PC-3 (cell line): ENCODE results near the gene CCR2. TPM values are rescaled to one million over a fixed set of nuclear protein-coding genes. Genes with fewer than 3 reads are reported as not detected.

Experiments used
- ATAC-seq: fragments of 200-7000 bp; cut with Tn5 transposase; 2 replicates; pipeline ENCODE4 v1.9.1; 2020; ENCODE audit warnings: mild to moderate bottlenecking, moderate library complexity
- BruUV-seq: library from RNA; stranded (reverse); fragments of 400-500 nt; replicated peaks from 2 replicates; lab custom pipeline; 2021; lab: Mats Ljungman, UMichigan
- CTCF ChIA-PET: fragments of 300-600 bp; sonication (Branson Sonifier 250); formaldehyde crosslinking; loops from one replicate; lab custom pipeline; 2022; ENCODE audit warnings: antibody characterized with exemption; lab: Charles Lee
- POLR2A ChIA-PET: fragments of 300-600 bp; sonication (Branson Sonifier 250); formaldehyde crosslinking; loops from one replicate; lab custom pipeline; 2022; ENCODE audit warnings: antibody characterized with exemption; ENCODE audit not compliant: unreplicated experiment; lab: Charles Lee
- DNase-seq: peaks from one replicate; pipeline ENCODE4 v3.0.0-alpha.2; 2015
- H2AFZ ChIP-seq: fragments of 300-600 bp; sonication (generic); 2 replicates; pipeline ENCODE4 v1.6.0; 2016; ENCODE audit warnings: antibody characterized with exemption, low read length
- H3F3A ChIP-seq: fragments of 300-600 bp; sonication (generic); one replicate; pipeline ENCODE4 v1.6.0; 2017; ENCODE audit warnings: antibody characterized with exemption, low read length, control low read depth, mild to moderate bottlenecking; ENCODE audit not compliant: unreplicated experiment
- H3K27ac ChIP-seq: fragments of 300-600 bp; sonication (generic); 2 replicates; pipeline ENCODE4 v1.5.1; 2016; ENCODE audit warnings: mild to moderate bottlenecking, low read length
- H3K27me3 ChIP-seq: fragments of 300-600 bp; sonication (generic); 2 replicates; pipeline ENCODE4 v1.6.1; 2016; ENCODE audit warnings: low read length, mixed read lengths
- H3K36me3 ChIP-seq: fragments of 300-600 bp; sonication (generic); 2 replicates; pipeline ENCODE4 v1.6.1; 2016; ENCODE audit warnings: low read depth, mixed run types, low read length, mixed read lengths
- H3K4me1 ChIP-seq: fragments of 300-600 bp; sonication (generic); 2 replicates; pipeline ENCODE4 v1.5.1; 2016; ENCODE audit warnings: low read length; ENCODE audit not compliant: insufficient read depth
- H3K4me2 ChIP-seq: fragments of 300-600 bp; sonication (generic); 2 replicates; pipeline ENCODE4 v1.6.0; 2016; ENCODE audit warnings: low read length
- H3K4me3 ChIP-seq: fragments of 300-600 bp; sonication (generic); 2 replicates; pipeline ENCODE4 v1.5.1; 2016; ENCODE audit warnings: mild to moderate bottlenecking, low read length, mixed read lengths
- H3K79me2 ChIP-seq: fragments of 300-600 bp; sonication (generic); 2 replicates; pipeline ENCODE4 v1.6.1; 2017; ENCODE audit warnings: low read length, mixed read lengths
- H3K9ac ChIP-seq: fragments of 300-600 bp; sonication (generic); 2 replicates; pipeline ENCODE4 v1.6.0; 2016; ENCODE audit warnings: mild to moderate bottlenecking, low read length
- H3K9me2 ChIP-seq: fragments of 300-600 bp; sonication (generic); replicated peaks from 2 replicates; pipeline ENCODE4 v1.6.1; 2016; ENCODE audit warnings: mixed run types, low read length, mixed read lengths
- H3K9me3 ChIP-seq: fragments of 300-600 bp; sonication (generic); 2 replicates; pipeline ENCODE4 v1.6.1; 2016; ENCODE audit warnings: low read length, mixed read lengths
- H4K20me1 ChIP-seq: fragments of 300-600 bp; sonication (generic); 2 replicates; pipeline ENCODE4 v1.6.1; 2016; ENCODE audit warnings: low read length, mixed read lengths
- EZH2 ChIP-seq: fragments of 300-600 bp; sonication (generic); IDR thresholded peaks from one replicate; pipeline ENCODE4 v1.6.1; 2017; ENCODE audit warnings: antibody characterized with exemption, mild to moderate bottlenecking, low read length; ENCODE audit not compliant: unreplicated experiment
- EZH2phosphoT487 ChIP-seq: fragments of 300-600 bp; sonication (generic); IDR thresholded peaks from 2 replicates; pipeline ENCODE4 v1.6.1; 2018; ENCODE audit warnings: mild to moderate bottlenecking, antibody characterized with exemption, low read length, borderline replicate concordance
- intact Hi-C: fragments of 100-400 bp; cut with micrococcal nuclease; formaldehyde crosslinking; loops from 2 replicates; pipeline ENCODE4 v1.9.0; 2023
- total RNA-seq: library from RNA; depleted of rRNA; stranded (reverse); fragments of >200 nt; gene quantifications from 2 replicates; pipeline ENCODE4 v1.2.3, GENCODE V29; 2014
- TF ChIP-seq, protein P1 (sequence below): fragments of 300-600 bp; sonication (generic); conservative IDR thresholded peaks from 2 replicates; pipeline ENCODE4 v1.5.1; 2017; ENCODE audit warnings: antibody characterized with exemption, low read depth, mild to moderate bottlenecking, low read length

CCR2 gene
- total RNA-seq, 1 experiment from 2014 or later = not detected

- no peaks in the 10 kb centered on the region for H3K36me3 ChIP-seq
- ChIA-PET CTCF (no interaction called here), POLR2A (no interaction called here)
- no peaks in the 10 kb centered on the region for H3K79me2 ChIP-seq
- BruUV-seq = no TSS peak
- no peak overlapping the region for H3K4me2 ChIP-seq
- no peaks in the 10 kb centered on the region for H3F3A ChIP-seq
- no peaks in the 10 kb centered on the region for H4K20me1 ChIP-seq
- no peaks in the 10 kb centered on the region for H3K9me2 ChIP-seq
- H2AFZ ChIP-seq = no peak overlapping the region
- intact Hi-C loops = no loop called here
- H3K4me3 ChIP-seq = no peak overlapping the region
- no peak for DNase-seq
- H3K4me1 ChIP-seq = no peaks in the 10 kb centered on the region
- no peaks in the 10 kb centered on the region for H3K9me3 ChIP-seq
- H3K27me3 ChIP-seq = no peaks in the 10 kb centered on the region
- H3K27ac ChIP-seq = no peak overlapping the region
- no peak for ATAC-seq
- no peak overlapping the region for H3K9ac ChIP-seq
- TF ChIP-seq, protein P1, sequence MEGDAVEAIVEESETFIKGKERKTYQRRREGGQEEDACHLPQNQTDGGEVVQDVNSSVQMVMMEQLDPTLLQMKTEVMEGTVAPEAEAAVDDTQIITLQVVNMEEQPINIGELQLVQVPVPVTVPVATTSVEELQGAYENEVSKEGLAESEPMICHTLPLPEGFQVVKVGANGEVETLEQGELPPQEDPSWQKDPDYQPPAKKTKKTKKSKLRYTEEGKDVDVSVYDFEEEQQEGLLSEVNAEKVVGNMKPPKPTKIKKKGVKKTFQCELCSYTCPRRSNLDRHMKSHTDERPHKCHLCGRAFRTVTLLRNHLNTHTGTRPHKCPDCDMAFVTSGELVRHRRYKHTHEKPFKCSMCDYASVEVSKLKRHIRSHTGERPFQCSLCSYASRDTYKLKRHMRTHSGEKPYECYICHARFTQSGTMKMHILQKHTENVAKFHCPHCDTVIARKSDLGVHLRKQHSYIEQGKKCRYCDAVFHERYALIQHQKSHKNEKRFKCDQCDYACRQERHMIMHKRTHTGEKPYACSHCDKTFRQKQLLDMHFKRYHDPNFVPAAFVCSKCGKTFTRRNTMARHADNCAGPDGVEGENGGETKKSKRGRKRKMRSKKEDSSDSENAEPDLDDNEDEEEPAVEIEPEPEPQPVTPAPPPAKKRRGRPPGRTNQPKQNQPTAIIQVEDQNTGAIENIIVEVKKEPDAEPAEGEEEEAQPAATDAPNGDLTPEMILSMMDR = no peak
- TF ChIP-seq EZH2 (no peak), EZH2phosphoT487 (no peak)
These were observed 35.5 kb upstream of the CCR2 start for GRCh38 chr3:46318207-46318927.

- ChIA-PET POLR2A (no interaction called here), CTCF (no interaction called here)
- Histone ChIP-seq H4K20me1 (no peaks in the 10 kb centered on the region), H2AFZ (no peak overlapping the region), H3K9me2 (no peaks in the 10 kb centered on the region), H3K4me1 (no peaks in the 10 kb centered on the region), H3K9me3 (no peaks in the 10 kb centered on the region), H3F3A (no peaks in the 10 kb centered on the region), H3K27ac (no peak overlapping the region), H3K27me3 (no peaks in the 10 kb centered on the region; the same call in 1 of the 2 replicates), H3K4me2 (no peak overlapping the region), H3K79me2 (no peaks in the 10 kb centered on the region), H3K4me3 (no peak overlapping the region), H3K9ac (no peak overlapping the region), H3K36me3 (no peaks in the 10 kb centered on the region)
- BruUV-seq = no TSS peak
- TF ChIP-seq EZH2 (no peak), EZH2phosphoT487 (no peak)
- TF ChIP-seq, protein P1 = no peak
- ATAC-seq = no peak
- no peak for DNase-seq
- intact Hi-C loops = no loop called here
These were observed 32.3 kb upstream of the CCR2 start for GRCh38 chr3:46321461-46322104.

- Histone ChIP-seq H3K4me3 (no peak overlapping the region), H3K9ac (no peak overlapping the region), H3K27ac (no peak overlapping the region), H3K9me2 (no peaks in the 10 kb centered on the region), H3K36me3 (no peaks in the 10 kb centered on the region), H3K79me2 (no peaks in the 10 kb centered on the region), H3F3A (no peaks in the 10 kb centered on the region), H3K4me2 (no peak overlapping the region), H2AFZ (no peak overlapping the region), H3K4me1 (no peaks in the 10 kb centered on the region), H3K9me3 (peaks cover 10% of the 10 kb centered on the region; the same call in 1 of the 2 replicates), H4K20me1 (no peaks in the 10 kb centered on the region), H3K27me3 (no peaks in the 10 kb centered on the region; the same call in 1 of the 2 replicates)
- ATAC-seq = no peak
- ChIA-PET POLR2A (no interaction called here), CTCF (no interaction called here)
- no peak for DNase-seq
- intact Hi-C loops = no loop called here
- BruUV-seq = no TSS peak
- no peak for TF ChIP-seq EZH2phosphoT487
- TF ChIP-seq EZH2 = no peak
- TF ChIP-seq, protein P1 = no peak
These were observed 29.9 kb upstream of the CCR2 start for GRCh38 chr3:46324036-46324435.
